Renal cortex interstitium (tissue), 11 donors: Measurements from ENCODE around the gene GHRL. TPM values are rescaled to one million over a fixed set of nuclear protein-coding genes. Genes with fewer than 3 reads are reported as not detected.
"Not testable (repeated sequence)": the region's sequence is repeated elsewhere in the genome, so short reads cannot be mapped to it uniquely, and the experiment has no call there.

Experiments used
- DNase-seq, 11 donors: peaks; one replicate each; pipeline ENCODE4 v3.0.0-alpha.2; 2013; ENCODE audit warnings: low read depth in 9 of 11, low spot score in 4 of 11; ENCODE audit errors: extremely low read depth in 1 of 11
- polyA plus RNA-seq, 3 donors: library from polyadenylated mRNA; unstranded; fragments of 120-200 nt; gene quantifications; one replicate each; pipeline ENCODE4 v1.2.1, GENCODE V29; 2013; ENCODE audit not compliant: insufficient read length in 3 of 3

Gene GHRL
- polyA plus RNA-seq, 3 donors: 2.1 to 3.2 (median 2.8) TPM

DNA sequence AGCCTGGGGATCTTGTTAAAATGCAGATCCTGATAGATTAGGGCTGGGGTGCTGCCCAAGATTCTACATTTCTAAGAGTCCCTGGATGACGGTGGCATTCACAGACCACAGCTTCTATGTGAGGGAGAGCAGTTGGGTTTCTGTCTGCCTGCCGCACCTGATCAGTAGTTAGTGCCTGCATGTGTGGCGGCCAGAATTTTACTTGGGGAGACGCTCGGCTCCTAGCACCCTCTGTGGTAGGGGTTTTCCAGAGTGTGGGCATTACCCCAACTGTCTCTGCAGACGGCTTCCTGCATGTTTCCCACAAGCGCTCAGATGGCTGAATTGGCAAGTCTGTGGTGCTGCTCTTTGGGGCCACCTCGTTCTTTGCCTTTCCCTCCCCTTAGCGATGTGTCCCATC is 8.3 kb downstream of the GHRL start:
- no peak for DNase-seq

DNA sequence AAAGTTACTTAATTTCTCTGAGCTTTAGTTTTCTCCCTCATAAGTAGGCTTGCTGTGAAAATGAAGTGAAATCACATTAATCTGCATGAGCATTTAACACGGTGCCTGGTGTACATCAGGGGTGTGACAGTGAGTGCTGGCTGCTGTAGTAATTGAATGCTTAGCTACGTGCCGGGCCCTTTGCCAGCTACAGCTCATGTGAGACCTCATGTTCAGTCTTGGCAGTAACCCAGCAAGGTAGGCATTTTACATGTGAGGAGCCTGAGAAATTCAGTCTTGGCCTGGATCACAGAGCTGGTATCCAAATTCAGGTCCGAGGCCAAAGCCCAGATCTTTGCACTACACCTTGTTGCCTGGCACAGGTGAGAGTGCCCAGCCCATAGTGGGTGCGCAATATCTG is 9.1 kb downstream of the GHRL start:
- DNase-seq: peak in 3 of 11 donors; percentile 39 to 57 (median 46)

GRCh38 chr3:10281951-10282350 is 10.8 kb downstream of the GHRL start:
- DNase-seq: no peak

GRCh38 chr3:10280571-10280970 is 12.2 kb downstream of the GHRL start:
- no peak for DNase-seq

GRCh38 chr3:10280177-10280529 is 12.6 kb downstream of the GHRL start:
- no peak for DNase-seq

- DNase-seq: no peak
Measured at GRCh38 chr3:10279384-10280176, 13.2 kb downstream of the GHRL start.

- DNase-seq: no peak
Measured at GRCh38 chr3:10278501-10278900, 14.2 kb downstream of the GHRL start.

DNA sequence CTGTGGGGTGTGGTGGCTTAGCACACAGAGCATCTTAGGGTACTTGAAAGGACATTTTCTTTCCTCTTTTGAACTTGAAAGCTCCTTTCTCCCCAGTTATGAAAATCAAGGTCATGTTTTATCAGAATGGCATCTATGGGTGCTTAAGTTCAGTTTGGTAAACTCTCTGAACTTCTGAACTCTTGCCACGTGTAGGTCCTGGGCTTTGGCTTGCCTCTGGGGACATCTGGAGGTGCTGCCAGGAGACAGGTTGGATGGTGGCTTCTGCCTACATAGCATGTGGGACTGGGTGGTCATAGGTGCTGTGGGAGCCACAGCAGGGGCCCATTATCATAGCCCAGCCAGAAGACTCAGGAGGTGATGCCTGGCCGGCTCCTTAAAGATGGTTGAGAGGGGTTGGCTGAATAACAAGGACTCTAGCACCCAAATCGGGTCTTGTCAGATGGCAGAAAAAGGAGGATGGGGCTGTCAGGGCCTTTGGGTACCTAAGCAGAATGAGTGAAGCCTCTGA is 15.6 kb downstream of the GHRL start:
- no peak for DNase-seq

- DNase-seq: no peak
Measured at GRCh38 chr3:10274601-10275000, 18.1 kb downstream of the GHRL start.

- DNase-seq: no peak
Measured at GRCh38 chr3:10273702-10274305, 18.9 kb downstream of the GHRL start.

- no peak for DNase-seq
Measured at GRCh38 chr3:10272977-10273376, 19.8 kb downstream of the GHRL start.

- not testable (repeated sequence) for DNase-seq
Measured at GRCh38 chr3:10272476-10272875, 20.3 kb downstream of the GHRL start.

- no peak for DNase-seq
Measured at GRCh38 chr3:10269443-10269842, 23.3 kb downstream of the GHRL start.

DNA sequence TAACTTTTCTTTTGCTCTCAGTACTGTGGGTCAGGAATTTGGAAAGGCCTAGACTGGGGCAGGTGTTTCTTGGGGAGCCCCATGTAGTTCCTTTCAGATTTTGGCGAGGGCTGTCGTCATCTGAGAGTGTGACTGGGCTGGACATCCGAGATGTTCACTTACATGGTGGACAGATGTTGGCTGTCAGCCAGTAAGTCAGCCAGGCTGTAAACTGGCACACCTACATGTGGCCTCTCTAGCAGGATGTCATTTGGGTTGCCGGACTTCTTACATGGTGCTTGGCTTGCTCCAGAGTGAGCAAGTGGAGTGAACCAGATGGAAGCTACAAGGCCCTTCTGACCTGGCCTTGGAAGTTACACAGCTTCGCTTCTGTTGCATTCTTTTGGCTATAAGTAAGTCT is 23.8 kb downstream of the GHRL start:
- no peak for DNase-seq

DNA sequence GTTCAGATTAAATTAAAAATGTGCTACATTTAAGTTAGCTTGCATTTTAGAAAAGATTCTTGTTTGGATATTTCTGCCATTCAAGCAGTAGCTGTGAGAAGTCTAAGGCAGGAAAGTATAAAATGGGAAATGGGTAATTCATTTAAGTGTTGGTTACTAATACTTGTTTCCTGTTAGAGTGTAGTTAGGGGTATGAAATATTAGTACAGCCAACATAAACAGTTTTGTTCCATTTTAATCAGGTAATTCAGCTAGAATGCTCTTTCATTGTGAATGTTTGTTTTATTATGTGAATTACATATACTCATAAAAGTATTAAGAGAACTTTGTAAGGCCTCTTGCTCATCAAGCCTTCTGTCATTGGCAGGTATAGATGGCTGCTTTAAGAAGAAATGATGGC is 24.6 kb downstream of the GHRL start:
- DNase-seq: no peak

DNA sequence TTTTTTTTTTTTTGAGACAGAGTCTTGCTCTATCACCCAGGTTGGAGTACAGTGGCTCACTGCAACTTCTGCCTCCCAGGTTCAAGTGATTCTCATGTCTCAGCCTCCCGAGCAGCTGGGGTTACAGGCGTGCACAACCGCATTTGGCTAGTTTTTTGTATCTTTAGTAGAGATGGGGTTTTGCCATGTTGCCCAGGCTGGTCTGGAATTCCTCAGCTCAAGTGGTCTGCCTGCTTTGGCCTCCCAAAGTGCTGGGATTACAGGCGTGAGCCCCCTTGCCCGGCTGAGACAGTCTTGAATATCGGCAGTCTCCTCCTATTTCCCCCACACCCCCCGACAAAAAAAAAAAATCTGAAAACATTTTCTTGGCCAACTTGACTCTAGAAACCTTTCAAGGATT is 25.8 kb downstream of the GHRL start:
- not testable (repeated sequence) for DNase-seq

DNA sequence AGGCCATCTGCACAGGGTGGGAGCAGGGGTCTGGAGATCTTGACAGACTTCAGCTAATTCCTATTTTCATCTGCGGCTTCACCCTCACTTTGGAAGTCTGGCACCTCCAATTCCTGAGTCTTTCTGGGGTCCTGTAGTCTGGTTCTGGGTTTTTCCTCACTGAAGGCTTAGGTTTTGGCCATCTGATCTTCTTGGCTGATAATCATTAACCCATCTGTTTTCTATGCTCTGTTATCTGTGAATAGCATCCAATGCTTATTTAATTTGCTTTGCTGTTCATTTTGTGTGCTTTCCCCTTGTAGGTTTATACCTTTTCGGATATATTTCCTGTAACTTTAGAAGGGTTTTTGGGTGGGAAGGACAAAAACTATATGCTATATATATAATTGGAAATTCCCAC is 26.9 kb downstream of the GHRL start:
- no peak for DNase-seq

DNA sequence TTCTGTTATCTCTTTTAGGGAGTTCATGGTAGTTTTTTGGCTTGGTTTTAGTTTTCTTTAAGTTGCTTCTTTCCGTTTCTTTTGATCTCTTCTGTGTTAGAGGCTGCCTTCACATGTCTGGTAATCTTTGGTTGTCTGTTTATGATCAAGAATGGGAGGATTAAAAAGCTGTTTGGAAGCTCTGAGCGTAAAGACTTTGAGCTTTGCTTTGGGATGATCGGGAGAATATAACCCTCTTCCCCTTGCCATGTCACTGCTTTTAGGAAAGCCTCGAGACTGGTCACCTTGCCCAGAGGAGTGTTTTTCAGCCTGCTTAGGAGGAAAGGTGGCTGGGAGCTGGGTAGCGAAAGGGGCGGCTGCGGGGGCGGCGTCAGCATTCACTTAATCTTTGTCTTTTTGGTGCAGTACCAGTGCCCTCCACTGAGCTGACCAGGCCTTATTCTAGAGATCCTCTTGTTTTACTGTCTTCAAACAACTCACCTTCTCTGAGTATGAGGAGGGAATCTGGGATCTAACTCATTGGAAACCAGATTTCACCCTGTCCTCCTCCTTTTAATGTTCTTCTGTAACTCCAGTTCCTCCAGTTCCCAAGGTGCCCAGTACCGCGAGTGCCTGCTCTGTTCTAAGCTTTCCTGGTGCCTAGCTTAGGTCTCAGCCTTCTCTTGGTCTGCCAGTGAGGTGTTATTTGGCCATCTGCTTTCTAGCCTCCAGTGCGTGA is 28.9 kb downstream of the GHRL start:
- DNase-seq: no peak

GRCh38 chr3:10262027-10262426 is 30.7 kb downstream of the GHRL start:
- no peak for DNase-seq

DNA sequence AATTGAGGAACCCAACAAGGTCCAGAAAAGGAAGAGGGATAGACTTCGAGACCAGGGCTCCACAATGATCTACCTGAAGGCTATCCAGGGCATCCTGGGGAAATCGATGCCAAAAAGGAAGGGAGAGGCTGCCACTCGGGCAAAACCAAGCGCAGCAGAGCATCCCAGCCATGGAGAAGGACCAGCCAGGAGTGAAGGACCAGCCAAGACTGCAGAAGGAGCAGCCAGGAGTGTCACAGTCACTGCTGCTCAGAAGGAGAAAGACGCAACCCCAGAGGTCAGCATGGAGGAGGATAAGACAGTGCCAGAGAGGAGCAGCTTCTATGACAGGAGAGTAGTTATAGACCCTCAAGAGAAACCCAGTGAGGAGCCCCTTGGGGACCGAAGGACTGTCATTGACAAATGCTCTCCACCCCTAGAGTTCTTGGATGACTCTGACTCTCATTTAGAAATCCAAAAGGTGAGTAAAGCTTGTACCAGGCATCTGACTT is 32.5 kb downstream of the GHRL start:
- DNase-seq: no peak
